WTC11 (cell line): ENCODE results near the gene TMEM178B. TPM values are rescaled to one million over a fixed set of nuclear protein-coding genes. Genes with fewer than 3 reads are reported as not detected.

ENCODE experiments used
- ATAC-seq: fragments of 200-7000 bp; cut with Tn5 transposase; 2 replicates; pipeline ENCODE4 v1.10.0; 2021; ENCODE audit warnings: mild to moderate bottlenecking, moderate library complexity
- CTCF ChIA-PET: fragments of 300-600 bp; sonication (Branson Sonifier 250); formaldehyde crosslinking; loops from one replicate; lab custom pipeline; 2021; ENCODE audit warnings: antibody characterized with exemption; lab: Charles Lee
- POLR2A ChIA-PET: fragments of 350-600 bp; sonication (Branson Sonifier 250); formaldehyde crosslinking; loops from one replicate; lab custom pipeline; 2021; ENCODE audit warnings: antibody characterized with exemption; lab: Charles Lee
- DNase-seq: peaks from one replicate; pipeline ENCODE4 v3.0.0; 2021; ENCODE audit warnings: low spot score
- H3K27ac Mint-ChIP-seq: 2 replicates; pipeline ENCODE4 v1.8.0; 2021; ENCODE audit warnings: mixed read lengths
- H3K27me3 Mint-ChIP-seq: 2 replicates; pipeline ENCODE4 v1.8.0; 2021; ENCODE audit warnings: low read depth, mild to moderate bottlenecking, moderate library complexity, mixed read lengths
- H3K36me3 Mint-ChIP-seq: 2 replicates; pipeline ENCODE4 v1.8.0; 2021; ENCODE audit warnings: mixed read lengths
- H3K4me1 Mint-ChIP-seq: 2 replicates; pipeline ENCODE4 v1.8.0; 2022; ENCODE audit warnings: mixed read lengths
- H3K4me3 Mint-ChIP-seq: 2 replicates; pipeline ENCODE4 v1.8.0; 2021; ENCODE audit warnings: mild to moderate bottlenecking, moderate library complexity, mixed read lengths
- H3K9me3 Mint-ChIP-seq: 2 replicates; pipeline ENCODE4 v1.8.0; 2021; ENCODE audit warnings: mixed read lengths
- CBFB ChIP-seq: sonication (generic); formaldehyde crosslinking; IDR thresholded peaks from 2 replicates; pipeline ENCODE4 v1.8.1; 2022; ENCODE audit warnings: mild to moderate bottlenecking, low read depth, missing genetic modification reagents
- CREM ChIP-seq: sonication (generic); formaldehyde crosslinking; IDR thresholded peaks from 2 replicates; pipeline ENCODE4 v1.8.1; 2022; ENCODE audit warnings: mild to moderate bottlenecking, missing genetic modification reagents, moderate library complexity
- ESRRA ChIP-seq: sonication (generic); formaldehyde crosslinking; IDR thresholded peaks from 2 replicates; pipeline ENCODE4 v1.8.1; 2022; ENCODE audit warnings: mild to moderate bottlenecking, missing genetic modification reagents, borderline replicate concordance
- ETV6 ChIP-seq: sonication (generic); formaldehyde crosslinking; IDR thresholded peaks from 2 replicates; pipeline ENCODE4 v1.8.1; 2022; ENCODE audit warnings: mild to moderate bottlenecking, missing genetic modification reagents
- FOXJ3 ChIP-seq: sonication (generic); formaldehyde crosslinking; IDR thresholded peaks from 2 replicates; pipeline ENCODE4 v1.9.0; 2021; ENCODE audit warnings: missing genetic modification reagents, mild to moderate bottlenecking, borderline replicate concordance
- FOXK1 ChIP-seq: sonication (generic); formaldehyde crosslinking; IDR thresholded peaks from 2 replicates; pipeline ENCODE4 v1.8.0; 2022; ENCODE audit warnings: mild to moderate bottlenecking, moderate library complexity, missing genetic modification reagents
- HMGA2 ChIP-seq: fragments of 250-450 bp; sonication (Bioruptor Pico); IDR thresholded peaks from 2 replicates; pipeline ENCODE4 v1.4.0; 2021; ENCODE audit warnings: mild to moderate bottlenecking, moderate library complexity
- NR1H2 ChIP-seq: sonication (generic); formaldehyde crosslinking; IDR thresholded peaks from 2 replicates; pipeline ENCODE4 v1.9.0; 2021; ENCODE audit warnings: mild to moderate bottlenecking, moderate library complexity, missing genetic modification reagents
- OVOL2 ChIP-seq: fragments of 250-450 bp; sonication (Bioruptor Pico); IDR thresholded peaks from 2 replicates; pipeline ENCODE4 v1.9.0; 2021; ENCODE audit warnings: mild to moderate bottlenecking, borderline replicate concordance
- SOX15 ChIP-seq: fragments of 250-450 bp; sonication (Bioruptor Pico); IDR thresholded peaks from 2 replicates; pipeline ENCODE4 v1.9.0; 2021; ENCODE audit warnings: mild to moderate bottlenecking
- ZBTB21 ChIP-seq: sonication (generic); formaldehyde crosslinking; IDR thresholded peaks from 2 replicates; pipeline ENCODE4 v1.8.1; 2023; ENCODE audit warnings: mild to moderate bottlenecking, missing genetic modification reagents, borderline replicate concordance
- ZNF396 ChIP-seq: fragments of 250-450 bp; sonication (Bioruptor Pico); IDR thresholded peaks from 2 replicates; pipeline ENCODE4 v1.8.0; 2021; ENCODE audit warnings: mild to moderate bottlenecking, moderate library complexity, borderline replicate concordance
- total RNA-seq: library from RNA; stranded (reverse); gene quantifications from 3 replicates; pipeline ENCODE4 v1.2.3, GENCODE V29; 2021
- TF ChIP-seq, protein P1 (sequence below): sonication (generic); formaldehyde crosslinking; conservative IDR thresholded peaks from 2 replicates; pipeline ENCODE4 v1.8.1; 2023; ENCODE audit warnings: mild to moderate bottlenecking, low read depth, missing genetic modification reagents, moderate library complexity
- TF ChIP-seq, protein P2 (sequence below): sonication (generic); formaldehyde crosslinking; IDR thresholded peaks from 2 replicates; pipeline ENCODE4 v1.8.1; 2023; ENCODE audit warnings: mild to moderate bottlenecking, missing genetic modification reagents, borderline replicate concordance
- TF ChIP-seq, protein P3 (sequence below): fragments of 250-450 bp; sonication (Bioruptor Pico); IDR thresholded peaks from 2 replicates; pipeline ENCODE4 v1.9.0; 2021; ENCODE audit warnings: moderate library complexity, mild to moderate bottlenecking, inconsistent platforms, borderline replicate concordance
- TF ChIP-seq, protein P4 (sequence below): sonication (generic); formaldehyde crosslinking; IDR thresholded peaks from 2 replicates; pipeline ENCODE4 v1.8.1; 2022; ENCODE audit warnings: low read depth, missing genetic modification reagents, borderline replicate concordance
- TF ChIP-seq, protein P5 (sequence below): sonication (generic); formaldehyde crosslinking; IDR thresholded peaks from 2 replicates; pipeline ENCODE4 v1.8.0; 2022; ENCODE audit warnings: missing genetic modification reagents

The TMEM178B gene
- total RNA-seq, 1 experiment from 2014 or later, result 20.4 TPM

DNA sequence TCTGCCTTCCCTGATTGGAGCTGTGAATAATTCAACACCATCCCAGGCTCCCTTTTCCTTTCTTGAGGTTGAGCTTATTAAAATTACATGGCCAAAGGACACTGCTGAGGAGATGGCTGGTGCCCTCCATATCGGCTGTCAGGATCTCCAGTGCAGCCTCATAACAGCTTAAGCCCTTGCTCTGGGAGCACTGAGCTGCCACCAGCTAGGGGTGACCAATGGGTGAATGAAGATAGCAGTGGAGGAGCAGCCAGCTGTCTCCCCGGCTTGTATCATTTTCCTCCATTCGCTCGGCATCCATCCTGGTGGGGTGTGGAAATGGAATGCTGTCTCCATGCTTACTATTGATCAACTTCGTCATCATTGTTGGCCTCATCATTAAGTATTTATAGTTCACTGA is 154.6 kb downstream of the TMEM178B start:
- H3K9me3 Mint-ChIP-seq, result peaks cover 4% of the 10 kb centered on the region; the same call in 1 of the 2 replicates
- no peak overlapping the region; the same call in 1 of the 2 replicates for H3K27ac Mint-ChIP-seq
- H3K36me3 Mint-ChIP-seq, result no peaks in the 10 kb centered on the region
- H3K4me1 Mint-ChIP-seq, result peaks cover 41% of the 10 kb centered on the region
- H3K4me3 Mint-ChIP-seq, result no peak overlapping the region
- CTCF ChIA-PET, result interaction anchor here (1.0 to 1.1 kb wide), 2 partner anchors 9 to 11 kb away, joined by 3 read pairs; no protein-coding TSS in a partner anchor
- DNase-seq, result no peak
- H3K27me3 Mint-ChIP-seq, result no peaks in the 10 kb centered on the region
- TF ChIP-seq ZNF396 (no peak), FOXK1 (CRISPR knock-in tag) (no peak)
- TF ChIP-seq, protein P1, sequence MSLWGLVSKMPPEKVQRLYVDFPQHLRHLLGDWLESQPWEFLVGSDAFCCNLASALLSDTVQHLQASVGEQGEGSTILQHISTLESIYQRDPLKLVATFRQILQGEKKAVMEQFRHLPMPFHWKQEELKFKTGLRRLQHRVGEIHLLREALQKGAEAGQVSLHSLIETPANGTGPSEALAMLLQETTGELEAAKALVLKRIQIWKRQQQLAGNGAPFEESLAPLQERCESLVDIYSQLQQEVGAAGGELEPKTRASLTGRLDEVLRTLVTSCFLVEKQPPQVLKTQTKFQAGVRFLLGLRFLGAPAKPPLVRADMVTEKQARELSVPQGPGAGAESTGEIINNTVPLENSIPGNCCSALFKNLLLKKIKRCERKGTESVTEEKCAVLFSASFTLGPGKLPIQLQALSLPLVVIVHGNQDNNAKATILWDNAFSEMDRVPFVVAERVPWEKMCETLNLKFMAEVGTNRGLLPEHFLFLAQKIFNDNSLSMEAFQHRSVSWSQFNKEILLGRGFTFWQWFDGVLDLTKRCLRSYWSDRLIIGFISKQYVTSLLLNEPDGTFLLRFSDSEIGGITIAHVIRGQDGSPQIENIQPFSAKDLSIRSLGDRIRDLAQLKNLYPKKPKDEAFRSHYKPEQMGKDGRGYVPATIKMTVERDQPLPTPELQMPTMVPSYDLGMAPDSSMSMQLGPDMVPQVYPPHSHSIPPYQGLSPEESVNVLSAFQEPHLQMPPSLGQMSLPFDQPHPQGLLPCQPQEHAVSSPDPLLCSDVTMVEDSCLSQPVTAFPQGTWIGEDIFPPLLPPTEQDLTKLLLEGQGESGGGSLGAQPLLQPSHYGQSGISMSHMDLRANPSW (CRISPR knock-in tag), result no peak
- TF ChIP-seq, all 79 proteins: peak for 0
- no peak for ATAC-seq
- POLR2A ChIA-PET, result interaction anchor here (0.7 kb wide), 1 partner anchor 26 kb away, joined by 5 read pairs; no protein-coding TSS in a partner anchor

DNA sequence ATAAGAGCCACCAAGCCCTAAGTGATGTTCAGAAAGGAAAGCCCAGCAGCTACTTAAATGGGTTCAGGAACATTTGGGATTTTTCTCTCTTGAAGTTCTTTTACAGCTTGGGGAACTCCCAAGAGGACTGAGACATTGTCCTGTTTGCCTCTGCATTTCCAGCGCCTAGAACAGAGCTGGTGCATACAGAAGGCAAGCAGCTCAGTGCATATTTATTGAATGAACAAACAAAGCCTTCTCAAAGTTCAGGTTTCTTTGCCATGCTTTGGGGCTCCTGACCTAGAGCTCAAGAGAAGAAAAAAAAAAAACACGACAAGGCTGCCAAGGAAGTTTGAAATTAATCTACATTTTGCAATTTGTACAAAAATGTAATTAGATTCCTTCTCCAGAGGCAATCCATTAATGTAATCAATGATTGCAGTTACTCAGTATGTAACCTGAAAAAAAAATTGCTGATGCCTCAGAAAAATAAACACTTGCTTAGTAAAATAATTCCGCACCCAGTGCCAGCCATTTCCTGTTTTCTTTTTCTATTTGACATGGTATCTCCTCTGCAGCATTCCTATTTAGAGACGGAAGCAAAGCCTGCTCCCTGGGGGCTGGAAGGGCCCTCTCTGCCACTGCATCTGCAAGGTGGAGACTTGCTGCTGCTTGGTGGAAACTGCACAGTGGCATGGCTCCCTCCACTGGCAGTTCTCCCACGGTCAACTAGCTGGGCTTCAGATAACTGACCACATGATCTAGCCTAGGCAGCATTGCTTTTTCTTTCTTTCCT is 157.3 kb downstream of the TMEM178B start:
- POLR2A ChIA-PET, result no interaction called here
- peak; percentile 58 for DNase-seq
- no peaks in the 10 kb centered on the region for H3K36me3 Mint-ChIP-seq
- CTCF ChIA-PET, result interaction anchor here (0.5 to 2.2 kb wide), 17 partner anchors 8 to 1327 kb away, joined by 3 to 13 read pairs (median 3); partner anchors contain the start of gene MRPS33
- TF ChIP-seq, protein P2, sequence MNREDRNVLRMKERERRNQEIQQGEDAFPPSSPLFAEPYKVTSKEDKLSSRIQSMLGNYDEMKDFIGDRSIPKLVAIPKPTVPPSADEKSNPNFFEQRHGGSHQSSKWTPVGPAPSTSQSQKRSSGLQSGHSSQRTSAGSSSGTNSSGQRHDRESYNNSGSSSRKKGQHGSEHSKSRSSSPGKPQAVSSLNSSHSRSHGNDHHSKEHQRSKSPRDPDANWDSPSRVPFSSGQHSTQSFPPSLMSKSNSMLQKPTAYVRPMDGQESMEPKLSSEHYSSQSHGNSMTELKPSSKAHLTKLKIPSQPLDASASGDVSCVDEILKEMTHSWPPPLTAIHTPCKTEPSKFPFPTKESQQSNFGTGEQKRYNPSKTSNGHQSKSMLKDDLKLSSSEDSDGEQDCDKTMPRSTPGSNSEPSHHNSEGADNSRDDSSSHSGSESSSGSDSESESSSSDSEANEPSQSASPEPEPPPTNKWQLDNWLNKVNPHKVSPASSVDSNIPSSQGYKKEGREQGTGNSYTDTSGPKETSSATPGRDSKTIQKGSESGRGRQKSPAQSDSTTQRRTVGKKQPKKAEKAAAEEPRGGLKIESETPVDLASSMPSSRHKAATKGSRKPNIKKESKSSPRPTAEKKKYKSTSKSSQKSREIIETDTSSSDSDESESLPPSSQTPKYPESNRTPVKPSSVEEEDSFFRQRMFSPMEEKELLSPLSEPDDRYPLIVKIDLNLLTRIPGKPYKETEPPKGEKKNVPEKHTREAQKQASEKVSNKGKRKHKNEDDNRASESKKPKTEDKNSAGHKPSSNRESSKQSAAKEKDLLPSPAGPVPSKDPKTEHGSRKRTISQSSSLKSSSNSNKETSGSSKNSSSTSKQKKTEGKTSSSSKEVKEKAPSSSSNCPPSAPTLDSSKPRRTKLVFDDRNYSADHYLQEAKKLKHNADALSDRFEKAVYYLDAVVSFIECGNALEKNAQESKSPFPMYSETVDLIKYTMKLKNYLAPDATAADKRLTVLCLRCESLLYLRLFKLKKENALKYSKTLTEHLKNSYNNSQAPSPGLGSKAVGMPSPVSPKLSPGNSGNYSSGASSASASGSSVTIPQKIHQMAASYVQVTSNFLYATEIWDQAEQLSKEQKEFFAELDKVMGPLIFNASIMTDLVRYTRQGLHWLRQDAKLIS, result no peak
- TF ChIP-seq OVOL2 (CRISPR knock-in tag) (no peak), ZBTB21 (no peak), CREM (CRISPR knock-in tag) (no peak), FOXJ3 (CRISPR knock-in tag) (no peak), HMGA2 (CRISPR knock-in tag) (no peak), ETV6 (CRISPR knock-in tag) (no peak), ESRRA (no peak)
- TF ChIP-seq, protein P3, sequence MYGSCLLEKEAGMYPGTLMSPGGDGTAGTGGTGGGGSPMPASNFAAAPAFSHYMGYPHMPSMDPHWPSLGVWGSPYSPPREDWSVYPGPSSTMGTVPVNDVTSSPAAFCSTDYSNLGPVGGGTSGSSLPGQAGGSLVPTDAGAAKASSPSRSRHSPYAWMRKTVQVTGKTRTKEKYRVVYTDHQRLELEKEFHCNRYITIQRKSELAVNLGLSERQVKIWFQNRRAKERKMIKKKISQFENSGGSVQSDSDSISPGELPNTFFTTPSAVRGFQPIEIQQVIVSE (CRISPR knock-in tag), result no peak
- ATAC-seq, result peak; percentile 88
- H3K4me1 Mint-ChIP-seq, result peaks cover 52% of the 10 kb centered on the region
- H3K27me3 Mint-ChIP-seq, result no peaks in the 10 kb centered on the region
- no peak overlapping the region for H3K4me3 Mint-ChIP-seq
- peaks cover 4% of the 10 kb centered on the region; the same call in 1 of the 2 replicates for H3K9me3 Mint-ChIP-seq
- H3K27ac Mint-ChIP-seq, result no peak overlapping the region

DNA sequence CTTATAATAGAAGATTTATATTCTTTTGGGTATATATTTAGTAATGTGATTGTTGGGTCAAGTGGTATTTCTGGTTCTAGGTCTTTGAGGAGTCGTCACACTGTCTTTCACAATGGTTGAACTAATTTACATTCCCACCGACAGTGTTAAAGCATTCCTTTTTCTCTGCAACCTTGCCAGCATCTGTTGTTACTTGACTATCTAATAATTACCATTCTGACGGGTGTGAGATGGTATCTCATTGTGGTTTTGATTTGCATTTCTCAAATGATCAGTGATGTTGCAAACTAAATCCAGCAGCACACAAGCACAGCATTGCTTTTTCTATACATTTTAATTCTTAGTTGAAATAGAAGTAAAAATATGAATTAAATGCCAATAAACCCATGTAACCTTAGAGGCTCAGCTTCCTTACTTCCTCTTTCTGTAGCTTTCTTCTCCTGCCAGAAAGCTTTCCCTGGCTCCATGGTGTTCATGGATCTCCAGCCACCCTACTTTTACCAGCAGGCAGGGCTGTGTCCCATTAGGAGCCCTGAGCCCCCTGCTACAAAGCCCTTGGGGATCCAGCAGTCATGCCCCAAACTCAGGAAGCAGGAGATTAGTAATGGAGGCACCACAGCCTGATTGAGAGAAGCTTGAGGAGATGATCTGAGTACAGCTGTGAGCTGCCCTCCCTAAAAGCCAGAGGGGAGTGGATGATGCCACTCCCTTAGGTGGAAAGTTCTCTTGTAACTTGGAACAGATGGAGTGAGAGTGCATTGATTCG is 158.6 kb downstream of the TMEM178B start:
- ChIA-PET POLR2A (no interaction called here), CTCF (interaction anchor here (0.6 to 2.2 kb wide), 9 partner anchors 11 to 237 kb away, joined by 3 to 13 read pairs (median 5); partner anchors contain the start of gene MRPS33)
- H3K4me3 Mint-ChIP-seq, result no peak overlapping the region
- H3K27me3 Mint-ChIP-seq, result no peaks in the 10 kb centered on the region
- H3K36me3 Mint-ChIP-seq, result no peaks in the 10 kb centered on the region
- H3K27ac Mint-ChIP-seq, result no peak overlapping the region
- no peak for DNase-seq
- no peaks in the 10 kb centered on the region for H3K9me3 Mint-ChIP-seq
- H3K4me1 Mint-ChIP-seq, result peaks cover 49% of the 10 kb centered on the region
- ATAC-seq, result no peak
- TF ChIP-seq, protein P4, sequence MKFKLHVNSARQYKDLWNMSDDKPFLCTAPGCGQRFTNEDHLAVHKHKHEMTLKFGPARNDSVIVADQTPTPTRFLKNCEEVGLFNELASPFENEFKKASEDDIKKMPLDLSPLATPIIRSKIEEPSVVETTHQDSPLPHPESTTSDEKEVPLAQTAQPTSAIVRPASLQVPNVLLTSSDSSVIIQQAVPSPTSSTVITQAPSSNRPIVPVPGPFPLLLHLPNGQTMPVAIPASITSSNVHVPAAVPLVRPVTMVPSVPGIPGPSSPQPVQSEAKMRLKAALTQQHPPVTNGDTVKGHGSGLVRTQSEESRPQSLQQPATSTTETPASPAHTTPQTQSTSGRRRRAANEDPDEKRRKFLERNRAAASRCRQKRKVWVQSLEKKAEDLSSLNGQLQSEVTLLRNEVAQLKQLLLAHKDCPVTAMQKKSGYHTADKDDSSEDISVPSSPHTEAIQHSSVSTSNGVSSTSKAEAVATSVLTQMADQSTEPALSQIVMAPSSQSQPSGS, result no peak
- TF ChIP-seq SOX15 (CRISPR knock-in tag) (no peak), CBFB (CRISPR knock-in tag) (no peak), NR1H2 (no peak)
- TF ChIP-seq, protein P5, sequence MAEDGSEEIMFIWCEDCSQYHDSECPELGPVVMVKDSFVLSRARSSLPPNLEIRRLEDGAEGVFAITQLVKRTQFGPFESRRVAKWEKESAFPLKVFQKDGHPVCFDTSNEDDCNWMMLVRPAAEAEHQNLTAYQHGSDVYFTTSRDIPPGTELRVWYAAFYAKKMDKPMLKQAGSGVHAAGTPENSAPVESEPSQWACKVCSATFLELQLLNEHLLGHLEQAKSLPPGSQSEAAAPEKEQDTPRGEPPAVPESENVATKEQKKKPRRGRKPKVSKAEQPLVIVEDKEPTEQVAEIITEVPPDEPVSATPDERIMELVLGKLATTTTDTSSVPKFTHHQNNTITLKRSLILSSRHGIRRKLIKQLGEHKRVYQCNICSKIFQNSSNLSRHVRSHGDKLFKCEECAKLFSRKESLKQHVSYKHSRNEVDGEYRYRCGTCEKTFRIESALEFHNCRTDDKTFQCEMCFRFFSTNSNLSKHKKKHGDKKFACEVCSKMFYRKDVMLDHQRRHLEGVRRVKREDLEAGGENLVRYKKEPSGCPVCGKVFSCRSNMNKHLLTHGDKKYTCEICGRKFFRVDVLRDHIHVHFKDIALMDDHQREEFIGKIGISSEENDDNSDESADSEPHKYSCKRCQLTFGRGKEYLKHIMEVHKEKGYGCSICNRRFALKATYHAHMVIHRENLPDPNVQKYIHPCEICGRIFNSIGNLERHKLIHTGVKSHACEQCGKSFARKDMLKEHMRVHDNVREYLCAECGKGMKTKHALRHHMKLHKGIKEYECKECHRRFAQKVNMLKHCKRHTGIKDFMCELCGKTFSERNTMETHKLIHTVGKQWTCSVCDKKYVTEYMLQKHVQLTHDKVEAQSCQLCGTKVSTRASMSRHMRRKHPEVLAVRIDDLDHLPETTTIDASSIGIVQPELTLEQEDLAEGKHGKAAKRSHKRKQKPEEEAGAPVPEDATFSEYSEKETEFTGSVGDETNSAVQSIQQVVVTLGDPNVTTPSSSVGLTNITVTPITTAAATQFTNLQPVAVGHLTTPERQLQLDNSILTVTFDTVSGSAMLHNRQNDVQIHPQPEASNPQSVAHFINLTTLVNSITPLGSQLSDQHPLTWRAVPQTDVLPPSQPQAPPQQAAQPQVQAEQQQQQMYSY (CRISPR knock-in tag), result no peak
